GM21619 (cell line): ENCODE results near the gene DHCR7.

Experiments
- ATAC-seq: cut with Tn5 transposase; IDR thresholded peaks from one replicate; pipeline ENCODE4 v1.9.1; 2021; ENCODE audit not compliant: unreplicated experiment

Gene DHCR7

GRCh38 chr11:71420455-71421241 lies 27.5 kb downstream of the DHCR7 start:
- no peak for ATAC-seq

- no peak for ATAC-seq
These were observed 29.6 kb downstream of the DHCR7 start for GRCh38 chr11:71418643-71419042.

- ATAC-seq = no peak
These were observed 33.5 kb downstream of the DHCR7 start for GRCh38 chr11:71414645-71415044.

GRCh38 chr11:71410363-71410966 lies 37.7 kb downstream of the DHCR7 start:
- no peak for ATAC-seq

GRCh38 chr11:71408826-71409225 lies 39.4 kb downstream of the DHCR7 start:
- ATAC-seq = no peak

- ATAC-seq = no peak
These were observed 40.8 kb downstream of the DHCR7 start for GRCh38 chr11:71407356-71407755.

GRCh38 chr11:71406681-71407080 lies 41.5 kb downstream of the DHCR7 start:
- no peak for ATAC-seq

- no peak for ATAC-seq
These were observed 44.0 kb downstream of the DHCR7 start for GRCh38 chr11:71404209-71404608.

GRCh38 chr11:71402878-71403277 lies 45.3 kb downstream of the DHCR7 start:
- ATAC-seq = no peak

- ATAC-seq = no peak
These were observed 48.0 kb downstream of the DHCR7 start for GRCh38 chr11:71400216-71400615.

- no peak for ATAC-seq
These were observed 48.9 kb downstream of the DHCR7 start for GRCh38 chr11:71399341-71399740.

GRCh38 chr11:71397961-71398360 lies 50.2 kb downstream of the DHCR7 start:
- no peak for ATAC-seq

- no peak for ATAC-seq
These were observed 50.8 kb downstream of the DHCR7 start for GRCh38 chr11:71397331-71397860.

GRCh38 chr11:71396548-71397123 lies 51.6 kb downstream of the DHCR7 start:
- no peak for ATAC-seq

GRCh38 chr11:71395774-71396173 lies 52.4 kb downstream of the DHCR7 start:
- ATAC-seq = no peak

- ATAC-seq = no peak
These were observed 53.0 kb downstream of the DHCR7 start for GRCh38 chr11:71395263-71395560.

GRCh38 chr11:71393283-71393682 lies 54.9 kb downstream of the DHCR7 start:
- ATAC-seq = no peak

- no peak for ATAC-seq
These were observed 56.4 kb downstream of the DHCR7 start for GRCh38 chr11:71391796-71392195.

GRCh38 chr11:71391352-71391751 lies 56.8 kb downstream of the DHCR7 start:
- ATAC-seq = no peak

- no peak for ATAC-seq
These were observed 59.5 kb downstream of the DHCR7 start for GRCh38 chr11:71388637-71389235.

- ATAC-seq = no peak
These were observed 60.2 kb downstream of the DHCR7 start for GRCh38 chr11:71387784-71388636.
